Panc1 (cell line): ENCODE results near the gene WDR33. TPM values are rescaled to one million over a fixed set of nuclear protein-coding genes. Genes with fewer than 3 reads are reported as not detected.

Source experiments
- ATAC-seq: fragments of 200-7000 bp; cut with Tn5 transposase; 2 replicates; pipeline ENCODE4 v1.9.1; 2020; ENCODE audit warnings: mild to moderate bottlenecking, moderate library complexity
- BruUV-seq: library from RNA; stranded (reverse); fragments of 400-500 nt; replicated peaks from 2 replicates; lab custom pipeline; 2021; lab: Mats Ljungman, UMichigan
- CTCF ChIA-PET: fragments of 300-600 bp; sonication (Branson Sonifier 250); formaldehyde crosslinking; loops from one replicate; lab custom pipeline; 2022; ENCODE audit warnings: antibody characterized with exemption; lab: Charles Lee
- POLR2A ChIA-PET: fragments of 300-600 bp; sonication (Branson Sonifier 250); formaldehyde crosslinking; loops from one replicate; lab custom pipeline; 2022; ENCODE audit warnings: antibody characterized with exemption; lab: Charles Lee
- DNase-seq: peaks from one replicate; pipeline ENCODE4 v3.0.0-alpha.2; 2010; ENCODE audit warnings: low read depth, low spot score
- H3K27ac ChIP-seq: 2 replicates; pipeline ENCODE4 v1.5.1; 2011; ENCODE audit warnings: mild to moderate bottlenecking, low read length, inconsistent platforms
- H3K27me3 ChIP-seq: fragments of 200-500 bp; sonication (Bioruptor generic); 2 replicates; pipeline ENCODE4 v1.6.0; 2014; ENCODE audit warnings: low read length, inconsistent platforms; ENCODE audit not compliant: control insufficient read depth, insufficient read depth
- H3K36me3 ChIP-seq: fragments of 200-500 bp; sonication (Bioruptor generic); 2 replicates; pipeline ENCODE4 v1.5.1; 2014; ENCODE audit warnings: inconsistent platforms, mild to moderate bottlenecking, low read length, moderate library complexity; ENCODE audit not compliant: control insufficient read depth, insufficient read depth
- H3K4me1 ChIP-seq: 2 replicates; pipeline ENCODE4 v1.5.1; 2011; ENCODE audit warnings: inconsistent platforms, mild to moderate bottlenecking, low read length, moderate library complexity; ENCODE audit not compliant: control insufficient read depth, insufficient read depth
- H3K4me3 ChIP-seq, 2 experiments: 2 replicates each; pipeline ENCODE4 v1.5.1; 2011 to 2012; ENCODE audit warnings: low read depth in 2 of 2, low read length in 2 of 2, mild to moderate bottlenecking in 2 of 2, inconsistent platforms in 1 of 2, moderate library complexity in 1 of 2
- H3K9me3 ChIP-seq: fragments of 200-500 bp; sonication (Bioruptor generic); 2 replicates; pipeline ENCODE4 v1.5.1; 2014; ENCODE audit warnings: low read depth, mild to moderate bottlenecking, inconsistent platforms, low read length, moderate library complexity; ENCODE audit not compliant: control insufficient read depth, insufficient read depth
- POLR2AphosphoS5 ChIP-seq: IDR thresholded peaks from 2 replicates; pipeline ENCODE4 v1.6.1; 2012; ENCODE audit warnings: mild to moderate bottlenecking, low read depth, low read length, moderate library complexity
- SIN3A ChIP-seq: IDR thresholded peaks from 2 replicates; pipeline ENCODE4 v1.6.1; 2012; ENCODE audit warnings: low read depth, mild to moderate bottlenecking, low read length, moderate library complexity, borderline replicate concordance; ENCODE audit not compliant: insufficient read depth
- TCF7L2 ChIP-seq: IDR thresholded peaks from 2 replicates; pipeline ENCODE4 v1.6.1; 2011; ENCODE audit warnings: mild to moderate bottlenecking, low read depth, low read length, inconsistent platforms
- in situ Hi-C: cut with HindIII; loops from 2 replicates; pipeline ENCODE4 v1.10.0; 2016; ENCODE audit warnings: low sequenced_read_pairs, low pct_unique_long_range_greater_than_20kb
- intact Hi-C: fragments of 100-400 bp; cut with micrococcal nuclease; formaldehyde crosslinking; loops from one replicate; pipeline ENCODE4 v1.10.0; 2022; ENCODE audit not compliant: unreplicated experiment
- total RNA-seq: library from RNA; stranded (reverse); gene quantifications from one replicate; pipeline ENCODE4 v1.2.1, GENCODE V29; 2021; ENCODE audit not compliant: unreplicated experiment
- TF ChIP-seq, protein P1 (sequence below): fragments of 450-650 bp; IDR thresholded peaks from 2 replicates; pipeline ENCODE4 v1.5.1; 2017; ENCODE audit warnings: mild to moderate bottlenecking
- TF ChIP-seq, protein P2 (sequence below), 2 experiments: IDR thresholded peaks; 2 replicates each; pipeline ENCODE4 v1.6.1; 2011 to 2012; ENCODE audit warnings: low read depth in 2 of 2, control low read depth in 1 of 2, low read length in 1 of 2, mild to moderate bottlenecking in 1 of 2, moderate library complexity in 1 of 2; ENCODE audit not compliant: insufficient read depth in 1 of 2

The WDR33 gene
- total RNA-seq, 1 experiment from 2014 or later: 63.7 TPM

GRCh38 chr2:127704641-127705390, 106.2 kb downstream of the WDR33 start:
- BruUV-seq: no TSS peak
- Histone ChIP-seq H3K27ac (no peak overlapping the region), H3K27me3 (no peaks in the 10 kb centered on the region), H3K4me3 (no peak overlapping the region), H3K36me3 (no peaks in the 10 kb centered on the region; the same call in none of the 2 replicates), H3K9me3 (no peaks in the 10 kb centered on the region), H3K4me1 (peaks cover 22% of the 10 kb centered on the region)
- ATAC-seq: no peak
- in situ Hi-C loops: no loop called here
- POLR2A ChIA-PET: no interaction called here
- DNase-seq: no peak
- TF ChIP-seq, protein P1, sequence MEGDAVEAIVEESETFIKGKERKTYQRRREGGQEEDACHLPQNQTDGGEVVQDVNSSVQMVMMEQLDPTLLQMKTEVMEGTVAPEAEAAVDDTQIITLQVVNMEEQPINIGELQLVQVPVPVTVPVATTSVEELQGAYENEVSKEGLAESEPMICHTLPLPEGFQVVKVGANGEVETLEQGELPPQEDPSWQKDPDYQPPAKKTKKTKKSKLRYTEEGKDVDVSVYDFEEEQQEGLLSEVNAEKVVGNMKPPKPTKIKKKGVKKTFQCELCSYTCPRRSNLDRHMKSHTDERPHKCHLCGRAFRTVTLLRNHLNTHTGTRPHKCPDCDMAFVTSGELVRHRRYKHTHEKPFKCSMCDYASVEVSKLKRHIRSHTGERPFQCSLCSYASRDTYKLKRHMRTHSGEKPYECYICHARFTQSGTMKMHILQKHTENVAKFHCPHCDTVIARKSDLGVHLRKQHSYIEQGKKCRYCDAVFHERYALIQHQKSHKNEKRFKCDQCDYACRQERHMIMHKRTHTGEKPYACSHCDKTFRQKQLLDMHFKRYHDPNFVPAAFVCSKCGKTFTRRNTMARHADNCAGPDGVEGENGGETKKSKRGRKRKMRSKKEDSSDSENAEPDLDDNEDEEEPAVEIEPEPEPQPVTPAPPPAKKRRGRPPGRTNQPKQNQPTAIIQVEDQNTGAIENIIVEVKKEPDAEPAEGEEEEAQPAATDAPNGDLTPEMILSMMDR: no peak
- CTCF ChIA-PET: no interaction called here
- intact Hi-C loops: no loop called here

GRCh38 chr2:127703282-127703681, 107.7 kb downstream of the WDR33 start:
- ChIA-PET CTCF (interaction anchor here (0.5 kb wide), 1 partner anchor 295 kb away, joined by 3 read pairs; no protein-coding TSS in a partner anchor), POLR2A (no interaction called here)
- no peak for ATAC-seq
- intact Hi-C loops (no loop called here), in situ Hi-C loops (no loop called here)
- peak overlapping the region; percentile 96 for H3K27ac ChIP-seq
- H3K27me3 ChIP-seq: no peaks in the 10 kb centered on the region
- peak overlapping the region; percentile 57 to 86; a peak in 3 of 4 replicates for H3K4me3 ChIP-seq
- no peaks in the 10 kb centered on the region; the same call in none of the 2 replicates for H3K36me3 ChIP-seq
- no peaks in the 10 kb centered on the region for H3K9me3 ChIP-seq
- no peak for DNase-seq
- H3K4me1 ChIP-seq: peaks cover 22% of the 10 kb centered on the region
- TF ChIP-seq, protein P2, sequence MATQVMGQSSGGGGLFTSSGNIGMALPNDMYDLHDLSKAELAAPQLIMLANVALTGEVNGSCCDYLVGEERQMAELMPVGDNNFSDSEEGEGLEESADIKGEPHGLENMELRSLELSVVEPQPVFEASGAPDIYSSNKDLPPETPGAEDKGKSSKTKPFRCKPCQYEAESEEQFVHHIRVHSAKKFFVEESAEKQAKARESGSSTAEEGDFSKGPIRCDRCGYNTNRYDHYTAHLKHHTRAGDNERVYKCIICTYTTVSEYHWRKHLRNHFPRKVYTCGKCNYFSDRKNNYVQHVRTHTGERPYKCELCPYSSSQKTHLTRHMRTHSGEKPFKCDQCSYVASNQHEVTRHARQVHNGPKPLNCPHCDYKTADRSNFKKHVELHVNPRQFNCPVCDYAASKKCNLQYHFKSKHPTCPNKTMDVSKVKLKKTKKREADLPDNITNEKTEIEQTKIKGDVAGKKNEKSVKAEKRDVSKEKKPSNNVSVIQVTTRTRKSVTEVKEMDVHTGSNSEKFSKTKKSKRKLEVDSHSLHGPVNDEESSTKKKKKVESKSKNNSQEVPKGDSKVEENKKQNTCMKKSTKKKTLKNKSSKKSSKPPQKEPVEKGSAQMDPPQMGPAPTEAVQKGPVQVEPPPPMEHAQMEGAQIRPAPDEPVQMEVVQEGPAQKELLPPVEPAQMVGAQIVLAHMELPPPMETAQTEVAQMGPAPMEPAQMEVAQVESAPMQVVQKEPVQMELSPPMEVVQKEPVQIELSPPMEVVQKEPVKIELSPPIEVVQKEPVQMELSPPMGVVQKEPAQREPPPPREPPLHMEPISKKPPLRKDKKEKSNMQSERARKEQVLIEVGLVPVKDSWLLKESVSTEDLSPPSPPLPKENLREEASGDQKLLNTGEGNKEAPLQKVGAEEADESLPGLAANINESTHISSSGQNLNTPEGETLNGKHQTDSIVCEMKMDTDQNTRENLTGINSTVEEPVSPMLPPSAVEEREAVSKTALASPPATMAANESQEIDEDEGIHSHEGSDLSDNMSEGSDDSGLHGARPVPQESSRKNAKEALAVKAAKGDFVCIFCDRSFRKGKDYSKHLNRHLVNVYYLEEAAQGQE (IDR thresholded peaks at IDR 0.05; ENCODE audit: insufficient read depth in 1 of 2, low read depth in 2 of 2, low read length in 1 of 2): no peak
- TF ChIP-seq TCF7L2 (no peak), POLR2AphosphoS5 (no peak), SIN3A (no peak)
- TF ChIP-seq, protein P1: no peak
- no TSS peak for BruUV-seq
